ENCODE data around the gene MAML3.

MAML3 gene

DNA sequence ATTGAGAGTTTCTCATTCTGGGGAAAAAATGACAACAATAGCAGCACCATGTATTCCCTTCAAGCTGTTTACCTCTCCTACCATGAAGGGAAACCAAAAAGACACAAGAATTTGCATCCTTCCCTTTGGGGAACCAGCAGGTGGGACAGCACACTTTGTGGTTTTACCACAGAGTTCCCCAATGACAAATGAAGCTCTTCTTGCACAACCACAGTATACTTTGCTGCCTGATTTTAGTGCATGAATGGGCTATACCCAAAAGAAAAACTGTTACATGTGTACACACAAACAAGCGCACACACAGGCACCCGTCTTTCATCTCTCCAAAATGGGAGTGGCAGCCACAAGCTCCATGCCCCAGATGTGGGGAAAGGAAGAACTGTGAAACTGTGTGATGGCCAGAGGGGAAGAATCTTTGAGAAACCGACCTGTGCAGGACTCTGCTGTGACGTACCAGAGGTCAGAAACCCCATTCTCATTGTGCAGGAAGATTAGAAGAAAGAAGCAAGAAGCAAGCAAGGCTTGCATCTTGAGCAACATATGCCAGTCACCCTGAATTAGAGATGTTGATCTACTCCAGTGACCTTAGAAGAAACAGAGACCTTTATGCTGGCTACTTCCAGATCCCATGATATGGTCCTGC, 2.7 kb upstream of the MAML3 start:
- DNase-seq (ENCODE audit: low read depth, low spot score): no peak

DNA sequence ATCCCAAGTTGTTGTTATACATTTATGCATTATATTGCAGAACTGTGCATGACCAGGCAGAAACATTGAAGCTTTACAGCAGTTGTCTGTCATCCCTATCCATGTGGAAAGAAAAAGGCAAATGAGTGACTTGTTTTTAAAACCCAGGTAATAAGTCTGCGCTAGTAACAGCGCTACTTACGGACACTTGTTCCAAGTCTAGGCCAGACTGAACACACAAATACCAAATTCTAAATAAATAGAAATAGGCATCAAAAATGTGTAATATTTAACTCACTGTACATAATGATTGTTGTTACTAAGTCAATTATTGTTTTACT, 548 bp upstream of the MAML3 start:
- no peak for DNase-seq (ENCODE audit: low read depth, low spot score)

DNA sequence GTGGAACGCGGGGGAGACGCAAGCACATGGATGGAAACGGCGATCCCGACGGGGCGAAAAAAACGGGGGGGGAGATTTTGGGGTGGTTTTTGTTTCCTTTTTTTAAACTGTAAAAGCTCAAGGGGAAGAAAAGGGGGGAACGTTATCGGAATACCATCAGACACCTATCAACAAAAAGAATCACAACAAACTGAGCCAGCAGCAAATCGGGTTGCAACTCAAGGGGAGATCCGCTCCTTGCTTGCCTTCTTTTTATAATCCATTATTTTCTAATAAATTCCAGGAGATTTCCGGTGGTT, 616 bp downstream of the MAML3 start:
- no peak for DNase-seq (ENCODE audit: low read depth, low spot score)

DNA sequence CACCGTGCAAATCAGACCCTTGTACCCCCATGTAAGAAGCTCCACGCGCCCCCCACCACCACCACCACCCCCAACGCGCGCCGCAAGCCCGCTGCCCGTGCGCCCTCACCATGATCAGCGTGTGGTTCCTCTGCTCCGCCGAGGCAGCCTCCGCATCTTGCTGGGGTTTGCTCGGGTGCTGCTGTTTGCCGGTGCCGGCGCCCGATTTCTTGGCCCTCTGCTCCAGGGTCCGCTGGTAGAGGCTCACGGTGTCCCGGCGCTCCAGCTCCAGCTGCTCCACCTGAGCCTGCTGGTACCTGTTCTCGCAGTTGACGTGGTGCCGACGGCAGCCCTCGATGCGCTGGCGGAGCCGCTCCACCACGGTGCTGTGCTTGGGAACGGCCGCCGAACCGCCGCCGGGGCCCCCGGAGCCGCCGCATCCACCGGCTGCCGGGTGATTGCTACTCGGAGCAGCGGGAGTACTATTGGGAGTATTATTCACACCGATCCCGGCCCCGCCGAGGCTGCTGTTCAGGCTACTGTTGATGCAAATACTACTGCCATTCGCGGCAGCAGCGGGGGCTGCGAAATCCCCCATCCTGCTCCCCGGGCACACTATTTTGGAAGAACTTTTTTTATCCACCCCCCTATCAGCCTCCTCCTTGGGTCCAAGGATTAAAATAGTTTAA, 1.1 kb downstream of the MAML3 start:
- no peak for DNase-seq (ENCODE audit: low read depth, low spot score)

DNA sequence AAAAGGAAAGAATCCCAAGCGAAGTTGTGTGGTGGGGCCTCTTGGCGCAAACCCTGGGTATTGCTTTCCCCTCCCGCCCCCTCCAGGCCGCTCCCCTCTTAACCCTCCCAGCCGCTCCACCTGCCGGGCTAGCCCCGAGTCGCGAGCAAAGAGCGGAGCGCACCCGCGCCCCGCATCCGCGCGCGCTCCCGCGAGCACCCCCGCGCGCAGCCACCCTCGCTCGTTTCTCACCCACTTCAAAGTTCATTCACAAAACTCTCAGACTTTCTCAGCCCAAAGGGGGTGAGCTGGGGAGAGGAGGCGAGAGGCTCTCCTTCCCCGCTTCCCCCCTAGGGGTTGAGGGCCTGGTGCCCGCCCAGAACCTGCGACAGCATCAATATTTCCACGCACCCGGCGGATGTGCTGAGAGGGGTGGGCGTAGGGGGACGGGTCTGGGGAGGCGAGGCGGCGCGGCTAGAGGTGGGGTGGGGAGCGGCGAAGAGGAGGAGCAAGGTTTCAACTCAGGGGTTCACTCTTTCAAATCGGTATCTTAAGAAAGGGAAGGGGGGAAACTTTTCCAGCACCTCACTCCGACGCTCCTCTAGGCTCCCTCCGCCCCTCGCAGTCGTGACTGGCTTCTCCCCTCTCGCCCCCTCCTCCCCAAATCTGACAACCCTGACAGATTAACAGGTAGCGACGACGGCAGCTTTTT, 1.8 kb downstream of the MAML3 start:
- DNase-seq (ENCODE audit: low read depth, low spot score): no peak

DNA sequence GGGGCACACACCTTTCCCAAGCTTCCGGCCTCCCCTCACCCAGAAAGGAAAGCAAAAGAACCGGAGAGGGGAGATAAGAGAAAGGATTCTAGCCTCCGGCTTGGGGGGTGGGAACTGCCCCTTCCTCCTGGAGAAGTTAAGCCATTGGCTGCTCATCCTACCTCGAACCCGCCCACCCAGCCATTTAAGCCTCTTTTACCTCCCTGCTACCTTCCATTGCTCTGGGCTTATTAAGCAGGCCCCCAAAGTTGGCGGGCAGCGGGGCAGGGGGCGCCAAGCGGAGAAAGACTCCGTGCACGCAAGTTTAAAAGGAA, 2.3 kb downstream of the MAML3 start:
- peak; percentile 71 for DNase-seq (ENCODE audit: low read depth, low spot score)

DNA sequence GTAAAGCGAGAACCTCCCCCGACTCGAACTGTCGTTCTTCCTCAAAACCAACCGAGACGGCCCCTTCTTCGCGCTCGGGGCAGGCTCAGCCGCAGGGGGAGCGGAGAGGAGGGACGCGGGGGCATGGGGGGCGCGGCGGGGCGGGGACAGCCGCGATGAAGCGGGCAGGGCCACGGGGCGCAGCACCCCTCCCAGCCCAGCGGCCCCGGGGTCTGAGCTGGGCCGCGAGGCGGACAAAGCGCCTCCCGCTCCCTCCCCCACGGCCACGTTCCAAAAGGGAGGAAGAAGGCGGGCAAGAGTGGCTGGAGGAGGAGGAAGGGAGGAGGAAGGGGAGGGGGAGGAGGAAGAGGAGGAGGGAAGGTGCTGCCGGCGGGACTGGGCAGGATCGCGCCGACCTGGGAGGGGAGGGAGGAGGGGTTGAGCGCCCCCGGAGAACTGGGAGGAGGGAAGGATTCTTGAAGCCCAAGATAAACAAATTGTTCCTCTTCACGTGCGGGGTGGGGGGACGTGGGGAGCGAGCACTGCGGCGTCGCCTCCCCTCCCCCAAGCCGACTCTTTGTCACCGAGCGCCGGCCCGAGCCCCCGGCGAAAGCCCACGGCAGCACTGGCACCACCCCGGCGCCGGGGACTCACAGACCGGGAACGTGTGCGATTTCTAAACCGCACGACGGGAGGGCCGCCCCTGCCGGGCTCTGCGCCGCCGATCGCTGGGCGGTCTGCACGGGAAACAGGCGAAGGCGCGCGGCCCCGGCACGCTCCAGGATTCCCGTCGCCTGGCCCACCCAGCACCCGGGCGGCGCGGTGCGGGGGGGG, 2.9 kb downstream of the MAML3 start:
- peak; percentile 90 for DNase-seq (ENCODE audit: low read depth, low spot score)

DNA sequence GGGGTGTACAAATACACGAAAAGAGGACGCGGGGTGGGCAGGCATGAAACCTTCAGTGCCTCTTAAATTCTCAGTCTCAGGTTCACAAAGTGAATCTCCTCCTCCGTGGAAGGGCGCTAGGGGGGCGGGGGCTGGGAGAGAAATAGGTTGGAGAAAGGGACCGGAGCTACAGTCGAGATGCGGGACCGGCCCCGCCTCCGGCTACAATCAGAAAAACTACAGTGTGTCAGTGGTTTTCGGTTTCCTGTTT, 3.4 kb downstream of the MAML3 start:
- no peak for DNase-seq (ENCODE audit: low read depth, low spot score)

DNA sequence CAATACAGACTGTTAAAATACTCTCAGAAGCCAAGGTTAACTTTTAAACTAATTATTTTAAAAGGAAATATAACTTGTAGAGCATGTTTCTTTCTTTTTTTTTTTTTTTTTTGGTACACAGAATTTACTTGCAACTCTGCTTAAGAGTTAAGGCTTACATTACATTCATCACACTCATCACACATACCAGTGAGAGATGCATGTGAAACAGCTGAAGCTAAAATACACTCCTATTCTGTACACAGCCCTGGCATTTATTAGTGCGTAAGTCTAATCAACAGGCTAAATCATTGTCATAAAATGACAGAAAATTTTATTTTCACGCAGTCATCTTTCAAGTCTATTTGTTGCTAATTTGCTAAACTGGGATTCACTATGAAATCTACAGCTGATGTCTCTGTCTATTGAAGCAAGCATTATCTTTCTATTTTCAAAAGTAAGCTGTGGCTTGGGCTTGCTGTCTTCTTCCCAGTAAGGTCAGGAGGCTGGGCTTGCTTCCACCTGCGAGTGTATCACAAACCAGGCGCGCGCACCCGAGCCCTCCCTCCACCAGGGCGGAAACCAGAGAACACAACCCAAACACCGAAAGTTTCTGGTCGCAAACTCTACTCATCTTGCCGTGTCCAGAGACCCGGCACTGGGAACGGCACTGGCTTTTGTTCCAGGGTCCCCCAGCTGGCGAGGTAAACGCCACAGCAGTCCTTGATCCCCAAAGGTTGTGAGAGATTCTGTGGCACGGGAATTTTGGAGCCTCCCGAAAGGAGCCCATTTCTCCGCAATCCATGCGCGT, 3.9 kb downstream of the MAML3 start:
- DNase-seq (ENCODE audit: low read depth, low spot score): no peak

DNA sequence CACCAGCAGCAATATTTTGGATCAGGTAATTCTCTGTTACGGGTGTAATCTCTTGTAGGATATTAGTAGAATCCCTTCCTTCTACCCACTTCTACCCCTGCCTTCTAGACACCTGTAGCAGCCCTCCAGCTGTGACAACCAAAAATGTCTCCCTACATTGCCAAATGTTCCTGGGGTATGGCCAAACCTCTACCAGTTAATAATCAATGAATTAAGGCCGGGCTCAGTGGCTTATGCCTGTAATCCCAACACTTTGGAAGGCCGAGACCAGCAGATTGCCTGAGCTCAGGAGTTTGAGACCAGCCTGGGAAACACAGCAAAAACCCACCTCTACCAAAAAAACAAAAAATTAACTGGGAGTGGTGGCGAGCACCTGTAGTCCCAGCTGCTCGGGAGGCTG, 9.9 kb downstream of the MAML3 start:
- DNase-seq (ENCODE audit: low read depth, low spot score): no peak

DNA sequence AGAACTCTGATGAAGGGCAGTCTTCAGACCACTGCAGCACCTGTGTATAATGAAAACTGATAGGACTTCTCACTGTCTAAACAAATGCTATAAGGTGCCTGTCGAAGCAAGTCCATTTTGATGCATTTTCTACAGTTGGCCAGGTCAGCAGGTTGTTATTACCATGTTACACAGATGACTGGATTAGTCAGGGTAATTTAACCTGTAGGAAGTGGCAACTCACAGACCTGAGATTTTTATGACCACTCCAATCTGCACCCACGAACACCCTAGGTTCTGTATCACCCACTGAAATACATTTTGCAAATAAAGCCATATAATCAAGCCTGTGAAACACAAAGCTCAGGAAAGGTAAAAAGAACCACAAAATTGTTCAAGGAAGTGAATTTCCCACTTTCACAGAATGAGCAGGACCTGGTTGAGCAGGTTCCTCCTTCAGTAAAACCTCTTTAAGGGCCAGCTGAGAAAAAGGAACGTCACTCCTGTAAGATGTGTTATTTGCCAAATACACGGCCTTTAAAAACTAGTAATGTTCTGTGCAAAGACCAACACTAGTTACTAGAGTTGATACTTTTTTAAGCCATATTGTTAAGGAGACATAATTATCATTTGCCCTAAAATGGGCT, 12.7 kb downstream of the MAML3 start:
- no peak for DNase-seq (ENCODE audit: low read depth, low spot score)

DNA sequence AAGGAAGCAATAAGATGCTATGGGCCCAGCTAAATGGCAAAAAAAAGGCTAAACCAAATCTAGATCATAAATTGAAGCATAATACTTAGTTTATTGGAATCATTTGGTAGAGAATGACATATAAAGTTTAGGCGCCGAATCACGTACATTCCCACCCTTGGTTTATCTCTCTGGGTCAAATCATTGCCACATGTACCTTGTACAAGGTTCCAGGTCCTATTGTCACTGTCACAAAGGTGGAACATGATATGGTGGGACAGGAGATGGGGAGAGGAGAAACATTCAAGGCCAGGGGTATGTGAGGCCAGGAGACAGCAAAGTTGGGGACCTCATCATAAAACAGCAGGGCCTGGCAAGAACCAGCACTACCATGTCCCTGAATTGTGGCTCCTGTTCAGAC, 13.4 kb downstream of the MAML3 start:
- no peak for DNase-seq (ENCODE audit: low read depth, low spot score)

DNA sequence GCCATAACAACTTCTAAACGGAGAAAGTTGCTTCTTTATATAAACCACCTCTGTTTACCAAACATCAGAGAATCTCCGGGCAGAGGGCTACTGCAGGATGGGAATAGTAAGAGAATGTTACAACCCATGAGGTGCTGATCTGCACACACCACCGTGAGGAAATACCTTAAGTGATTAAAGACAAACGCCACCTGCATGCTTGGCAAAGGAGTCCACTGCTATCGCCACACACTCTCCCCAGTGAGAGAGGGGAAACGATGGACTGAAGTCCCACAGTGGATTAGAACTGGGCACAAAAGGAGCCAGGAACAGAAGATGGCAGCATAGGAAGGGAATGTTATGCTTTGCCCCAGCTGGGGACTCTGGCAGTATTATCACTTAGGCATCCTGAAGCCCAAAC, 15.6 kb downstream of the MAML3 start:
- DNase-seq (ENCODE audit: low read depth, low spot score): no peak

DNA sequence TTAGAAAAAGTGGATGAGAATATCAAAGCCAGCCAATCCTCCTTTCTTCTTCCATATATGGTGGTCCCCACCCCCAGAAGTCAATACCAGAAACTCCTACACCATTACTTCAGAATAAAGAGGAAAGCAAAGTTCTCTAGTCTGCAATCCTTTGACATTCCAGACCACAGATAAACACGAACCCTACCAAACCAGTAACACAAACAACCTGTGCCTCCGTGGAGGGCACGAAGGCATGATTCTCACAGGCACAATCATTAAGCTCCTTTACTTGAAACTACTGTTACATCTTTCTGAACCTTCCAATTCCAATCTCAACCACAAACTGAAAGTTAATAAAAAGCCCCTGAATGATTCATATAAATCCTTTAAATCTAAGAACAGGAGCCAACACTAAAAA, 16.3 kb downstream of the MAML3 start:
- no peak for DNase-seq (ENCODE audit: low read depth, low spot score)

DNA sequence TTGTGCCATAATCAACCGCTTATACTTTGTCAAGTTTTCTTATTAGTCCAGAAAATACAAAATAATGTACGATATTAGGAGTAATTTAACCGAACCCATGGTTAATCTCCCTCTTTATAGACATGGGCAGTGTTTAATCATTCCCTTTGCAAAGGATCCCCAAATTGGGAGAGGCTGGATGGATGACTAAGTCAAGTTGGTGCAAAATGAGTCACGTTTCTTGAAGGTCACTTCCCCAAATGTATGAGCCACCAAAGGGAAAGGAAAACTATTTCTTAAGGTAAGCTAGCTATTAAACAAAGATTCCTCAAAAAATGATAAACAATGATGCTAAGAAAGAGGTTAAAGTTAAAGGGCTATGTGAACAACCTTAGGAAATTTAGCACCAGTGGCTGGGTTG, 17.5 kb downstream of the MAML3 start:
- no peak for DNase-seq (ENCODE audit: low read depth, low spot score)

DNA sequence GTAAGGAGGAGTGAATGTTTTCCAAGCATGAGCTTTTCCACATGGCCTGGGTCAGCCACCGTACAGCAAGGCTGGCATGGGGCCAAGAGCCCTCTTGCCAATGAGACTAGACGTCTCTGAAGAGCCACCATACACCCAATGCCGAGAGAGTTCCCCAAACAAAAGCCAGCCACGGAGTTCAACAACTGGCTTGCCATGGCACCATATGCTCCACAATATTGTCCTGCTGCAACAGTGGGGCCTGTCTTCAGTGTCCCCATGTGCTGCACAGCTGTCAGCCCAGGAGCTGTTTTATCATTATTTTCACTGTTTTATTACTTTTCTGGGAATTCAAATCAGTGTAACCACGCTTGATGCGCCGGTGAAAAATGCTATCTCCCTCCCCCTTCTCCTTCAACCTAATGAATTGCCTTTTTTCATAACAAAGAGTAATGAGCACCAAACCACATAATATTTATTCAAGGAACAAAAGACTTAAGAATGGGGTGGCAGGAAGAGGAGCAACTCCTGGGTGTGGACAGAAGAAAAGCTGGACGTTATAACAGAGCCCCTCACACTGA, 18.4 kb downstream of the MAML3 start:
- no peak for DNase-seq (ENCODE audit: low read depth, low spot score)

DNA sequence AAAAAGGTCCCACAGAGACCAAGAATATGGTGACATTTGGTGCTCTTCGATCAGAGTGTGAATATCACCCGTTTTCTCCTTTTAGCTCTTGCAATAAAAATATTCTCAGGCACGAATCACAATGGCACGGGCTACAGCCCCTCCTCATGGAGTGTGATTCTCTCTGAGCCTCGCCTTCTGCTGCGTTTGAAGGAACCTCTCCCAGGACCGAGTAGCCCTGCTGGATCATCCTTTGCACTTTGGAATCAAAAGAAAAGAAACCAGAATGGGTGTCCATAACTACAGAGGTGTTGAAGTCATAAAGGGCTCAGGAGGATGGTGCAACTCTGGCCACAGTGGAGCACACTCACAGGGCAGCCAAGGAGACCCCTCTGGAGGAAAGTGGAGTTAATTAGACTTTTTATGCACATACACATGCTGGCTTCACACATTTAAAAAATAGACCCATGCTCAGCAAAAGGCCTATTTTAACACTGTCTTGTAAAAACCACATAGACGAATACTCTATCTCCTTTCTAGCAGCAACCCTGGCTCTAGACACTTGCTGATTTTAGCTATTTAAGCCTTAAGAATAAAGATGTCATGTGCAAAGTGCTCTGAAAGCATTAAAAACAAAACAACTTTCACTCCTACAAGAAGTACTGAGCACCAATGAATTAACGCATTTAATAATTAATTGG, 19.1 kb downstream of the MAML3 start:
- no peak for DNase-seq (ENCODE audit: low read depth, low spot score)

DNA sequence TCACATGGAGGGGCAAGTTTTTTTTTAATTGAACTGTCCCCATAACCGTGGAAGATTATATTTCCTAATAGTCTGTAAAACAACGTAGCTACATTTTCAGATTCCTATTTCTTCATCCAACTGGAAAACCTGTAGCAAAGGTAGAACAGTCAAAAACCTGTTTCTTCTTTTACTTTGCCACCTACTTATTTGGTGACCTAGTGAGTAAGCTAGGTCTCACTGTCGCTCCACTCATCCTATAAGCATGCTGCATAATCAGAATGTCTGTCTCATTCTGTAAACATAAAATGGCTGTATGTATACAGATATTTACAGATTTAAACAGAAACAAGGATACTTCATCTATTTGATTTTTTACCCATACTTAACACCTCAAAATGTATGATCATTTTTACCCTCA, 20.4 kb downstream of the MAML3 start:
- DNase-seq (ENCODE audit: low read depth, low spot score): no peak

DNA sequence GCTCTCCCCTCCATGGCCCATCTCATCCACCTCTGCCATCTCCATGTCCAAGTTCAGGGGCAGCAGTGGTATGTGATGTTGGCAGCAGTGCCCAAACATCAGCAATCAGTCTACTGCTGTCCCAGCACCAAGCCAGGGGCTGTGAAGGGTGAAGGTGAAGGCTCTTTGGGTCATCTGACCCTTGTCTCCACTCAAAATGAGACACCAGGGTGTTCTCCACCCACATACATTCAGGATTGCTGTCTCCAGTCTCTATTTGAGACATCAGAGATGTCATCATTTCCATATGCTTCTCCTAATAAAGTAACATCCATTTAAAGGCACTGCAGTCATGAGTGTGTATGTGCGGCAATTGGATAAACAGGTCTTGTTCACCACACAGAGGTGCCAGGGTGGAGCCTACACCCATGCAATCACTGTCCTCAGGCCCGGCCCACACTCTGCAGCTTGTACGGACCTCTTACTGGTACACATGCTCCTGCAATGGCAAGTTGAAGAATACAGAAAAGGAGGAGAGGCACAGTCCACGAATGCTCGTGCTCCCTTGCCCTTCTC, 22.2 kb downstream of the MAML3 start:
- no peak for DNase-seq (ENCODE audit: low read depth, low spot score)

DNA sequence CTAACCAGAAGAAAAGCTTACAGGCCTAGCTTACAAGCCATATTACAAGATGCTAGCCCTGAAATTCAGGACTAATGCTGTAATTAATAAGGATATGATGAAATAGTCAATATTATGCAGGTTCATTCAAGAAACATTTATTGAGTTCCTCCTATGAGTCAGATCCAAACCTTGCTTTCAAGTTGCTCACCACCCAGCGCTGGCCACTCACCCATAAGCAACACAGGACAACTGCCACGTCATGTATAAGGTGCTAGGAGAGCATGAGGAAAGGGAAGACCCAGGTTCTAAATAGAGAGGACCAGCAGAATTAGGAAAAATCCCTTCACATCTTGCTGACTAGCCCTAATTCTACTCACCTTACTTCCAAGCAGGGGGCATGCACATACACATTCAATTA, 23.3 kb downstream of the MAML3 start:
- DNase-seq (ENCODE audit: low read depth, low spot score): no peak

DNA sequence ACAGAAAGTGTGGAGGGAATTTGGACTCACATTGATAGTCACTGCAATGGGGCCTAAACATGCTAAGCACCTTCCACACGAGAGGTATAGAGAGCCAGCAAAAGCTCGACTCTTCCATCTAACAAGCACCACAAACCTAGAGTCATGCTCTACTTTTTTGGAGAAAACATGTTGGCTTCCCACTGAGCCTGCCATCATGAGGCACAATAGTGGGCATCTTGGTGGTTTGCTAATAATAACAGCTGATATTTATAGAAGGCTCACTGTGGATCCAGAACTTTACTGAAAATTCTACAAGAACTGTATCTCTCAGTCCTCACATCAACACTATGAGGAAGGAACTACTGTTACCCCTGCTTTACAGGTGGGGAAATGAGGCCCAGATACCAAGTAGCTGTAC, 26.6 kb downstream of the MAML3 start:
- no peak for DNase-seq (ENCODE audit: low read depth, low spot score)
